ENCODE measurements around the gene ZNF219. TPM values are rescaled to one million over a fixed set of nuclear protein-coding genes. Genes with fewer than 3 reads are reported as not detected.

ZNF219 gene
- total RNA-seq, 1 experiment from 2014 or later, result 18.5 TPM

DNA sequence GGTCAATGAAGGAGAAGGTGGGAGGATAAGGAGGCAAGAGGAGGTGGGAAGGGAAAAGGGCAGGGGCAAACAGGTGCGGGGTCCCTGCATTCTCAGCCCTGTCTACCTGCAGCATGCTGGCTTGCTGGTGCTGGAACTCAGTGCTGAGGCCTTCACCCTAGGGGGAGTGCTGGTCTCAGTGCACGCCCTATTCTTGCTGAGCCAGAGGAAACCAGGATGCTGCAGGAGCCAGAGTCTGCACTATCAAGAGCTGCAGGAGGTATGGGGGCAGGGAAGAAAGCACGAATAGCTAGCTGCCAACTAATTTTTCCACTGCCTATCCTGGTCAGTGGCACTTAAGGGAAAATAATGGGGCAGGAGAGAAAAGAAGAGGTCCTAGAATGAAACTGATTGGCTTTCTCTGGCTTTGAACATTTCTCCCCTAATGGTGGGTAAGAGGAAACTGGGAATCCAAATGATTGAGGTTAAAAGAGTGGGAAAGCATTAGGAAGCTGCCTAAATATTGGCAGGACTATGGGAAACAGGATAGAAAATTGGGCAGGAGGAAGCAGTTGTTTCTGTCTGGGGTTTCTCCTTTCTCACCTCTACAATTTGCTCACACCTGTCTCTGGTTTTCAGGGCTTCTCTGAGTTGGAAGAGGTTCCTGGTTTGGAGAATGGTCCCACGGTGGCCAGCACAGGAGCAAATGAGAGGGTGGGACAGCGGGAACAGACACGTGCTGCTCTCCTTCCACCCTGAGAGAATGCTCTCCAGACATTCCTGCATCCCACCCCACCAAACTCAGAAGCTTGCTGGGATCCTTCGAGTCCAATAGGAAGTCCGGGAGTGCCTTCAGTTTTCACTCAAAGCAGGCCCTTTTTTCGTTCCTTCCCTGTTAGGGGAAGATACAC lies 4.3 kb upstream of the ZNF219 start:
- Mint-ChIP-seq H3K4me3 (ENCODE audit: low read depth, unreplicated experiment) (peak overlapping the region; percentile 77), H3K27ac (ENCODE audit: unreplicated experiment) (peak overlapping the region; percentile 57), H3K9me3 (ENCODE audit: low read depth, unreplicated experiment) (no peaks in the 10 kb centered on the region), H3K27me3 (ENCODE audit: unreplicated experiment) (no peaks in the 10 kb centered on the region), H3K4me1 (ENCODE audit: low read depth, unreplicated experiment) (peaks cover 58% of the 10 kb centered on the region), H3K36me3 (ENCODE audit: insufficient read depth, unreplicated experiment) (peaks cover 27% of the 10 kb centered on the region)
- intact Hi-C loops (cut with micrococcal nuclease; ENCODE audit: unreplicated experiment), result no loop called here
- TF ChIP-seq, protein P1, sequence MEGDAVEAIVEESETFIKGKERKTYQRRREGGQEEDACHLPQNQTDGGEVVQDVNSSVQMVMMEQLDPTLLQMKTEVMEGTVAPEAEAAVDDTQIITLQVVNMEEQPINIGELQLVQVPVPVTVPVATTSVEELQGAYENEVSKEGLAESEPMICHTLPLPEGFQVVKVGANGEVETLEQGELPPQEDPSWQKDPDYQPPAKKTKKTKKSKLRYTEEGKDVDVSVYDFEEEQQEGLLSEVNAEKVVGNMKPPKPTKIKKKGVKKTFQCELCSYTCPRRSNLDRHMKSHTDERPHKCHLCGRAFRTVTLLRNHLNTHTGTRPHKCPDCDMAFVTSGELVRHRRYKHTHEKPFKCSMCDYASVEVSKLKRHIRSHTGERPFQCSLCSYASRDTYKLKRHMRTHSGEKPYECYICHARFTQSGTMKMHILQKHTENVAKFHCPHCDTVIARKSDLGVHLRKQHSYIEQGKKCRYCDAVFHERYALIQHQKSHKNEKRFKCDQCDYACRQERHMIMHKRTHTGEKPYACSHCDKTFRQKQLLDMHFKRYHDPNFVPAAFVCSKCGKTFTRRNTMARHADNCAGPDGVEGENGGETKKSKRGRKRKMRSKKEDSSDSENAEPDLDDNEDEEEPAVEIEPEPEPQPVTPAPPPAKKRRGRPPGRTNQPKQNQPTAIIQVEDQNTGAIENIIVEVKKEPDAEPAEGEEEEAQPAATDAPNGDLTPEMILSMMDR (IDR thresholded peaks at IDR 0.05; ENCODE audit: unreplicated experiment), result no peak
- CTCF ChIA-PET, result interaction anchor here (0.6 to 3.3 kb wide), 7 partner anchors 10 to 1211 kb away, joined by 3 to 51 read pairs (median 4); partner anchors contain the start of gene ARHGEF40
- no peak for DNase-seq
- BruUV-seq (replicated peaks), result no TSS peak

DNA sequence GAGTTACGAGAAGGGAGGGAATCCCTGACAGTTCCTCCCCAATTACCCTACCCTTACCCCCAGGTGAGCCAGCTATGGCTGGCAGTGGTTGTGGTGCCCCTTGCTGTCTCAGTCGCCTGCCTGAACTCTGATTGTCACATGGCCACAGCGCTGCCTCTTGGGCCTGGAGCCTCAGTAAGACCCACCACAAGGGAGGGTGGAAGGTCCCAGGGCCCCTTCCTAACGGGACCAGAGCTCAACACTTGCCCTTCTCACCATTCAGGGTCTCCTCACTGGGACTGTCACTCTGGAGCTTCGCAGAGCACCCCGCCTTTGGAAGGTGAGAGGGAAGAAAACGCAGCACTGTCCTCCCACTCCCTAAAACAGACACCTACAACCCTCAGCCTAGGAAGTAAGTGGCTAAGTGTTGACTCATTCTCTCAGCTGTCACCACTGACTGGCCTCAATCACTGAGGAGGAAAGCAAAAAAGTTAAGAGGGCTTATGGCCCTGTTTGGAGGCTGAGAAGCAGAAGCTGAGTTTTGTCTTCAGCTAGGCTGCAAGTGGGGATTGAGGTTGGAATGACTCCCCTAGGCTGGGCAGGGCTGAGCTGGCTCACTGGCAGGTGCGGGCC lies 3.5 kb upstream of the ZNF219 start:
- H3K27ac Mint-ChIP-seq (ENCODE audit: unreplicated experiment), result no peak overlapping the region
- intact Hi-C loops (cut with micrococcal nuclease; ENCODE audit: unreplicated experiment), result no loop called here
- peaks cover 33% of the 10 kb centered on the region for H3K36me3 Mint-ChIP-seq (ENCODE audit: insufficient read depth, unreplicated experiment)
- peaks cover 53% of the 10 kb centered on the region for H3K4me1 Mint-ChIP-seq (ENCODE audit: low read depth, unreplicated experiment)
- TF ChIP-seq, protein P1 (IDR thresholded peaks at IDR 0.05; ENCODE audit: unreplicated experiment), result no peak
- no TSS peak for BruUV-seq (replicated peaks)
- no peak for DNase-seq
- peak overlapping the region; percentile 77 for H3K4me3 Mint-ChIP-seq (ENCODE audit: low read depth, unreplicated experiment)
- H3K27me3 Mint-ChIP-seq (ENCODE audit: unreplicated experiment), result no peaks in the 10 kb centered on the region
- CTCF ChIA-PET, result interaction anchor here (0.6 to 3.3 kb wide), 3 partner anchors 9 to 89 kb away, joined by 3 to 40 read pairs (median 3); no protein-coding TSS in a partner anchor
- H3K9me3 Mint-ChIP-seq (ENCODE audit: low read depth, unreplicated experiment), result no peaks in the 10 kb centered on the region

DNA sequence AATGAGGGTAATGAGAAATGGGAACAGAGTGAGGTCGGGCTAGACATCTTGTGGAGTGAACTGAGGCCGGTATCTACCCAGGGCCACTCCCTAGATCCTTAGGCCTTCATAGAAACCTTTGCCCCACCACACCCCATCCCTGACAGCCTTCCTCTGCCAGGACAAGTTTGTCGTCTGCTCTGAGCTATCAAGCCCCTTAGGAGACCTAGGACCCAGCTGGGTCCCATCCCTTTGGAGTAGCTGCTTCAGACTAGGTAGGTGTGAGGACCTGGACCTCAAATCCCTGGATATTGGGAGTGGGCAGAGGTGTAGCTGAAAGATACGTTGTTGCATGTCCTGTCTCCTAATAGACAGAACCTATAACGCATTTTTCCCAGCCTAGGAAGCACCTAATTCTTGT lies 2.5 kb upstream of the ZNF219 start, which contains the start of gene TMEM253:
TSS of gene TMEM253 (plus strand) at position 136 of the 400 bp plus-strand sequence. CDS start 278 bp downstream, outside the sequence.
- H3K36me3 Mint-ChIP-seq (ENCODE audit: insufficient read depth, unreplicated experiment), result peaks cover 33% of the 10 kb centered on the region
- intact Hi-C loops (cut with micrococcal nuclease; ENCODE audit: unreplicated experiment), result no loop called here
- BruUV-seq (replicated peaks), result no TSS peak
- TF ChIP-seq, protein P1 (IDR thresholded peaks at IDR 0.05; ENCODE audit: unreplicated experiment), result no peak
- DNase-seq, result no peak
- CTCF ChIA-PET, result interaction anchor here (0.6 to 0.9 kb wide), 2 partner anchors 8 to 42 kb away, joined by 3 read pairs; no protein-coding TSS in a partner anchor
- peaks cover 48% of the 10 kb centered on the region for H3K4me1 Mint-ChIP-seq (ENCODE audit: low read depth, unreplicated experiment)
- H3K9me3 Mint-ChIP-seq (ENCODE audit: low read depth, unreplicated experiment), result no peaks in the 10 kb centered on the region
- H3K27ac Mint-ChIP-seq (ENCODE audit: unreplicated experiment), result no peak within 1 kb of the TSS
- no peaks in the 10 kb centered on the region for H3K27me3 Mint-ChIP-seq (ENCODE audit: unreplicated experiment)
- no peak within 1 kb of the TSS for H3K4me3 Mint-ChIP-seq (ENCODE audit: low read depth, unreplicated experiment)

DNA sequence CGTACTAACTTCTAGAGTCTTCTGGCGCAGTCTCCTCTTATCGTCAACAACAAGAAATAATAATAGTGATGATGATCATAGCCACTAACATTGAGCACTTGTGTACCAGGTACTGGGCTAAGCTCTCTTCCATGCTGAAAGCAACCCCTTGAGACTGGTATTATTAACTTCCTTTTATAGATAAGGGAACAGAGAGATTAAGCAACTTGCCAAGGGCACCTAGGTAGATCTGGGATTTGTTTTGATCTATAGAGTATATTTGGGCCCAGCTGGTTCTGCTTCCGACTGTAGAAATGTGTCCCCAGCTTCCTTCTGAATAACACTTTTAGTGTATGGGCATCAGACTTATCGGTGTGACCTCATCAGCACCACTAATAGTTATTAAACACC lies 1.1 kb upstream of the ZNF219 start:
- DNase-seq, result no peak
- Mint-ChIP-seq H3K36me3 (ENCODE audit: insufficient read depth, unreplicated experiment) (peaks cover 33% of the 10 kb centered on the region), H3K27ac (ENCODE audit: unreplicated experiment) (no peak overlapping the region), H3K4me3 (ENCODE audit: low read depth, unreplicated experiment) (peak overlapping the region; percentile 71), H3K4me1 (ENCODE audit: low read depth, unreplicated experiment) (peaks cover 44% of the 10 kb centered on the region), H3K9me3 (ENCODE audit: low read depth, unreplicated experiment) (no peaks in the 10 kb centered on the region), H3K27me3 (ENCODE audit: unreplicated experiment) (no peaks in the 10 kb centered on the region)
- no TSS peak for BruUV-seq (replicated peaks)
- intact Hi-C loops (cut with micrococcal nuclease; ENCODE audit: unreplicated experiment), result no loop called here
- TF ChIP-seq, protein P1 (IDR thresholded peaks at IDR 0.05; ENCODE audit: unreplicated experiment), result no peak
- CTCF ChIA-PET, result interaction anchor here (0.6 kb wide), 1 partner anchor 33 kb away, joined by 3 read pairs; no protein-coding TSS in a partner anchor
